HG02763 (cell line): ENCODE results near the gene UAP1L1.
"Not testable (repeated sequence)": the region's sequence is repeated elsewhere in the genome, so short reads cannot be mapped to it uniquely, and the experiment has no call there.

Experiments
- ATAC-seq: cut with Tn5 transposase; IDR thresholded peaks from one replicate; pipeline ENCODE4 v1.9.1; 2021; ENCODE audit warnings: mild to moderate bottlenecking, moderate library complexity; ENCODE audit not compliant: unreplicated experiment

Gene UAP1L1

GRCh38 chr9:137111788-137112563 lies 34.7 kb downstream of the UAP1L1 start:
- no peak for ATAC-seq

GRCh38 chr9:137112564-137113384 lies 35.5 kb downstream of the UAP1L1 start:
- no peak for ATAC-seq

GRCh38 chr9:137113385-137114159 lies 36.3 kb downstream of the UAP1L1 start:
- ATAC-seq: no peak

- no peak for ATAC-seq
These were observed 36.9 kb downstream of the UAP1L1 start for GRCh38 chr9:137114220-137114612.

- ATAC-seq: peak; percentile 70
These were observed 37.5 kb downstream of the UAP1L1 start, which contains the start of gene DPP7 for GRCh38 chr9:137114613-137115393. Gene DPP7 (minus strand): TSS chr9:137114733. CDS start chr9:137114713, 20 bp downstream.

- no peak for ATAC-seq
These were observed 38.2 kb downstream of the UAP1L1 start for GRCh38 chr9:137115394-137116026.

- ATAC-seq: no peak
These were observed 38.8 kb downstream of the UAP1L1 start for GRCh38 chr9:137116027-137116507.

- no peak for ATAC-seq
These were observed 39.4 kb downstream of the UAP1L1 start for GRCh38 chr9:137116728-137117127.

GRCh38 chr9:137117269-137117731 lies 40.0 kb downstream of the UAP1L1 start:
- ATAC-seq: no peak

- ATAC-seq: not testable (repeated sequence)
These were observed 40.8 kb downstream of the UAP1L1 start for GRCh38 chr9:137118092-137118603.

GRCh38 chr9:137121927-137122795 lies 44.8 kb downstream of the UAP1L1 start:
- not testable (repeated sequence) for ATAC-seq

- ATAC-seq: not testable (repeated sequence)
These were observed 45.6 kb downstream of the UAP1L1 start for GRCh38 chr9:137122796-137123467.

- no peak for ATAC-seq
These were observed 46.1 kb downstream of the UAP1L1 start for GRCh38 chr9:137123468-137123837.

GRCh38 chr9:137123952-137124462 lies 46.7 kb downstream of the UAP1L1 start:
- not testable (repeated sequence) for ATAC-seq

GRCh38 chr9:137126786-137127185 lies 49.5 kb downstream of the UAP1L1 start:
- no peak for ATAC-seq

GRCh38 chr9:137127301-137128157 lies 50.2 kb downstream of the UAP1L1 start:
- ATAC-seq: no peak
